DND-41 (cell line): ENCODE results near the gene TXNDC16.
A peak's percentile ranks its signal among the peaks of the same experiment; 100 is the strongest.

Source experiments
- ATAC-seq: fragments of 200-7000 bp; cut with Tn5 transposase; 3 replicates; pipeline ENCODE4 v1.9.1; 2021; ENCODE audit warnings: low read depth; ENCODE audit not compliant: insufficient read depth
- DNase-seq: peaks from one replicate; pipeline ENCODE4 v3.0.0-alpha.2; 2020
- H2AFZ ChIP-seq: 2 replicates; pipeline ENCODE4 v1.6.0; 2012; ENCODE audit warnings: low read depth, low read length
- H3K27ac ChIP-seq: 2 replicates; pipeline ENCODE4 v1.5.1; 2012; ENCODE audit warnings: low read length, inconsistent platforms
- H3K27me3 ChIP-seq: fragments of 200-600 bp; sonication (generic); 2 replicates; pipeline ENCODE4 v1.6.0; 2012; ENCODE audit warnings: low read length, mild to moderate bottlenecking, inconsistent platforms; ENCODE audit not compliant: insufficient read depth, poor library complexity
- H3K36me3 ChIP-seq: 2 replicates; pipeline ENCODE4 v1.5.1; 2012; ENCODE audit warnings: low read length, inconsistent platforms; ENCODE audit not compliant: insufficient read depth
- H3K4me1 ChIP-seq: 2 replicates; pipeline ENCODE4 v1.5.1; 2012; ENCODE audit warnings: mild to moderate bottlenecking, low read length; ENCODE audit not compliant: insufficient read depth
- H3K4me2 ChIP-seq: 2 replicates; pipeline ENCODE4 v1.6.0; 2012; ENCODE audit warnings: mild to moderate bottlenecking, moderate library complexity, low read length, inconsistent platforms; ENCODE audit not compliant: insufficient read depth
- H3K4me3 ChIP-seq, 2 experiments: fragments of 200-600 bp in 1 of 2; shearing (Covaris generic) in 1 of 2; 2 replicates each; pipeline ENCODE4 v1.5.1; 2012 to 2016; ENCODE audit warnings: inconsistent platforms in 2 of 2, low read length in 2 of 2, mild to moderate bottlenecking in 2 of 2, low read depth in 1 of 2, moderate library complexity in 1 of 2
- H3K79me2 ChIP-seq: 2 replicates; pipeline ENCODE4 v1.6.0; 2012; ENCODE audit warnings: low read length, inconsistent platforms; ENCODE audit not compliant: insufficient read depth
- H3K9ac ChIP-seq: 2 replicates; pipeline ENCODE4 v1.6.0; 2012; ENCODE audit warnings: low read depth, mild to moderate bottlenecking, inconsistent platforms, low read length, moderate library complexity
- H3K9me3 ChIP-seq: 2 replicates; pipeline ENCODE4 v1.5.1; 2012; ENCODE audit warnings: low read length, moderate library complexity, mild to moderate bottlenecking, inconsistent platforms; ENCODE audit not compliant: insufficient read depth, severe bottlenecking
- H4K20me1 ChIP-seq: 2 replicates; pipeline ENCODE4 v1.6.0; 2012; ENCODE audit warnings: low read length; ENCODE audit not compliant: insufficient read depth
- CTCF ChIP-seq: IDR thresholded peaks from 2 replicates; pipeline ENCODE4 v1.5.1; 2012; ENCODE audit warnings: borderline replicate concordance, low read length, moderate library complexity, mild to moderate bottlenecking; ENCODE audit not compliant: poor library complexity, severe bottlenecking; ENCODE audit errors: extremely low read depth
- EZH2 ChIP-seq: IDR thresholded peaks from 3 replicates; pipeline ENCODE4 v1.6.1; 2012; ENCODE audit warnings: borderline replicate concordance, low read depth, mild to moderate bottlenecking, moderate library complexity, low read length, inconsistent platforms; ENCODE audit not compliant: severe bottlenecking

TXNDC16 gene

GRCh38 chr14:52402812-52403526 lies 149.3 kb downstream of the TXNDC16 start:
- Histone ChIP-seq H3K4me1 (peaks cover 60% of the 10 kb centered on the region), H3K9me3 (no peaks in the 10 kb centered on the region), H3K27ac (no peak overlapping the region), H3K4me3 (no peak overlapping the region), H3K36me3 (no peaks in the 10 kb centered on the region), H3K4me2 (no peak overlapping the region), H2AFZ (no peak overlapping the region), H3K9ac (no peak overlapping the region), H4K20me1 (no peaks in the 10 kb centered on the region), H3K27me3 (no peaks in the 10 kb centered on the region), H3K79me2 (no peaks in the 10 kb centered on the region)
- TF ChIP-seq CTCF (no peak), EZH2 (no peak)
- no peak for ATAC-seq
- DNase-seq = no peak

GRCh38 chr14:52400846-52401245 lies 151.5 kb downstream of the TXNDC16 start:
- peaks cover 8% of the 10 kb centered on the region for H3K9me3 ChIP-seq
- H3K27me3 ChIP-seq = no peaks in the 10 kb centered on the region
- DNase-seq = peak; percentile 27
- peak overlapping the region; percentile 67 for H3K27ac ChIP-seq
- H3K4me1 ChIP-seq = peaks cover 51% of the 10 kb centered on the region
- H3K4me2 ChIP-seq = peak overlapping the region; percentile 38
- no peak overlapping the region for H3K9ac ChIP-seq
- no peaks in the 10 kb centered on the region for H4K20me1 ChIP-seq
- H2AFZ ChIP-seq = no peak overlapping the region
- no peak overlapping the region for H3K4me3 ChIP-seq
- H3K79me2 ChIP-seq = no peaks in the 10 kb centered on the region
- H3K36me3 ChIP-seq = no peaks in the 10 kb centered on the region
- ATAC-seq = peak; percentile 73
- TF ChIP-seq EZH2 (no peak), CTCF (peak; percentile 40)

- H3K27ac ChIP-seq = peak overlapping the region; percentile 34
- H3K4me1 ChIP-seq = peaks cover 43% of the 10 kb centered on the region
- H3K9ac ChIP-seq = no peak overlapping the region
- H3K9me3 ChIP-seq = peaks cover 8% of the 10 kb centered on the region
- no peak overlapping the region for H2AFZ ChIP-seq
- peak; percentile 40 for TF ChIP-seq CTCF
- TF ChIP-seq EZH2 = no peak
- H4K20me1 ChIP-seq = no peaks in the 10 kb centered on the region
- no peaks in the 10 kb centered on the region for H3K27me3 ChIP-seq
- no peak overlapping the region for H3K4me3 ChIP-seq
- ATAC-seq = no peak
- no peak for DNase-seq
- H3K4me2 ChIP-seq = peak overlapping the region; percentile 38; the same call in 1 of the 2 replicates
- H3K79me2 ChIP-seq = no peaks in the 10 kb centered on the region
- no peaks in the 10 kb centered on the region for H3K36me3 ChIP-seq
Observed at GRCh38 chr14:52399921-52400595, 152.2 kb downstream of the TXNDC16 start.
